CD4-positive, alpha-beta T cell (primary cell): Measurements from ENCODE around the gene ASZ1. TPM values are rescaled to one million over a fixed set of nuclear protein-coding genes. Genes with fewer than 3 reads are reported as not detected.

ENCODE experiments used
- ATAC-seq: fragments of 200-7000 bp; cut with Tn5 transposase; one replicate; pipeline ENCODE4 v1.10.0; 2022; ENCODE audit warnings: mild to moderate bottlenecking; ENCODE audit not compliant: poor library complexity
- CTCF ChIA-PET: fragments of 350-600 bp; sonication (Branson Sonifier 250); formaldehyde crosslinking; loops from one replicate; lab custom pipeline; 2021; ENCODE audit warnings: antibody characterized with exemption, inconsistent platforms; lab: Charles Lee
- POLR2A ChIA-PET: fragments of 350-600 bp; sonication (Branson Sonifier 250); formaldehyde crosslinking; loops from one replicate; lab custom pipeline; 2021; ENCODE audit warnings: antibody characterized with exemption, inconsistent platforms; lab: Charles Lee
- DNase-seq, 14 experiments: peaks; one replicate each; pipeline ENCODE4 v3.0.0-alpha.2; 2013 to 2020; ENCODE audit warnings: mixed read lengths in 2 of 14
- H3K27ac ChIP-seq, 2 donors: one replicate each; pipeline versions ENCODE4 v1.5.1 to v1.7.0; 2013; ENCODE audit warnings: low read length in 2 of 2, low read depth in 1 of 2, mild to moderate bottlenecking in 1 of 2
- H3K27me3 ChIP-seq, 2 experiments: 1 replicate in 1 of 2; 2 replicates in 1 of 2; pipeline versions ENCODE4 v1.6.1 to v1.7.0; 2013; ENCODE audit warnings: low read length in 2 of 2, control low read depth in 1 of 2, mild to moderate bottlenecking in 1 of 2, moderate library complexity in 1 of 2; ENCODE audit not compliant: insufficient read depth in 2 of 2, control insufficient read depth in 1 of 2
- H3K36me3 ChIP-seq: one replicate; pipeline ENCODE4 v1.6.1; 2013; ENCODE audit warnings: low read length, control low read depth; ENCODE audit not compliant: insufficient read depth
- H3K4me1 ChIP-seq: one replicate; pipeline ENCODE4 v1.6.1; 2013; ENCODE audit warnings: low read length, control low read depth; ENCODE audit not compliant: insufficient read depth
- H3K4me3 ChIP-seq: one replicate; pipeline ENCODE4 v1.5.1; 2013; ENCODE audit warnings: mild to moderate bottlenecking, low read length, moderate library complexity
- H3K9me3 ChIP-seq, 2 experiments: 1 replicate in 1 of 2; 2 replicates in 1 of 2; pipeline versions ENCODE4 v1.6.1 to v1.7.0; 2013; ENCODE audit warnings: low read length in 2 of 2, mild to moderate bottlenecking in 2 of 2, control low read depth in 1 of 2, moderate library complexity in 1 of 2; ENCODE audit not compliant: control insufficient read depth in 1 of 2, insufficient read depth in 1 of 2
- H3K27ac Mint-ChIP-seq: one replicate; pipeline ENCODE4 v1.8.0; 2020; ENCODE audit warnings: mixed read lengths
- H3K27me3 Mint-ChIP-seq: one replicate; pipeline ENCODE4 v1.8.0; 2021; ENCODE audit warnings: mixed read lengths
- H3K36me3 Mint-ChIP-seq: one replicate; pipeline ENCODE4 v1.8.0; 2021; ENCODE audit warnings: low read depth, mixed read lengths
- H3K4me1 Mint-ChIP-seq: one replicate; pipeline ENCODE4 v1.8.0; 2021; ENCODE audit warnings: low read depth, mixed read lengths
- H3K4me3 Mint-ChIP-seq: one replicate; pipeline ENCODE4 v1.8.0; 2020; ENCODE audit warnings: mild to moderate bottlenecking, mixed read lengths
- H3K9me3 Mint-ChIP-seq: one replicate; pipeline ENCODE4 v1.8.0; 2020; ENCODE audit warnings: mixed read lengths
- intact Hi-C, 2 experiments: fragments of 100-400 bp; cut with DNase I in 1 of 2; cut with micrococcal nuclease in 1 of 2; formaldehyde crosslinking; loops; one replicate each; pipeline versions ENCODE4 v1.15.1 to v1.9.0; 2023 to 2025; cut with DNase I, micrococcal nuclease
- total RNA-seq, 174 experiments: library from RNA in 2 of 174; stranded (reverse) in 2 of 174; gene quantifications; one replicate each; pipeline ENCODE4 v1.2.3 and lab custom pipeline; 2021 to 2026
- TF ChIP-seq, protein P1 (sequence below): fragments of 200-600 bp; IDR thresholded peaks from one replicate; pipeline ENCODE4 v1.8.0; 2022; ENCODE audit warnings: antibody characterized with exemption, mild to moderate bottlenecking

Gene ASZ1
- total RNA-seq, 2 experiments from 2014 or later = not detected

- Histone ChIP-seq H3K9me3 (no peaks in the 10 kb centered on the region), H3K4me3 (no peak overlapping the region), H3K27ac (no peak overlapping the region), H3K36me3 (no peaks in the 10 kb centered on the region), H3K27me3 (no peaks in the 10 kb centered on the region), H3K4me1 (no peaks in the 10 kb centered on the region)
- H3K9me3 Mint-ChIP-seq = peaks cover 4% of the 10 kb centered on the region
- intact Hi-C loops = no loop called here
- no peak for DNase-seq
- no peak overlapping the region for H3K4me3 Mint-ChIP-seq
- no peaks in the 10 kb centered on the region for H3K36me3 Mint-ChIP-seq
- ChIA-PET POLR2A (no interaction called here), CTCF (no interaction called here)
- ATAC-seq = no peak
- H3K27ac Mint-ChIP-seq = no peak overlapping the region
- no peaks in the 10 kb centered on the region for H3K4me1 Mint-ChIP-seq
- no peaks in the 10 kb centered on the region for H3K27me3 Mint-ChIP-seq
- TF ChIP-seq, protein P1, sequence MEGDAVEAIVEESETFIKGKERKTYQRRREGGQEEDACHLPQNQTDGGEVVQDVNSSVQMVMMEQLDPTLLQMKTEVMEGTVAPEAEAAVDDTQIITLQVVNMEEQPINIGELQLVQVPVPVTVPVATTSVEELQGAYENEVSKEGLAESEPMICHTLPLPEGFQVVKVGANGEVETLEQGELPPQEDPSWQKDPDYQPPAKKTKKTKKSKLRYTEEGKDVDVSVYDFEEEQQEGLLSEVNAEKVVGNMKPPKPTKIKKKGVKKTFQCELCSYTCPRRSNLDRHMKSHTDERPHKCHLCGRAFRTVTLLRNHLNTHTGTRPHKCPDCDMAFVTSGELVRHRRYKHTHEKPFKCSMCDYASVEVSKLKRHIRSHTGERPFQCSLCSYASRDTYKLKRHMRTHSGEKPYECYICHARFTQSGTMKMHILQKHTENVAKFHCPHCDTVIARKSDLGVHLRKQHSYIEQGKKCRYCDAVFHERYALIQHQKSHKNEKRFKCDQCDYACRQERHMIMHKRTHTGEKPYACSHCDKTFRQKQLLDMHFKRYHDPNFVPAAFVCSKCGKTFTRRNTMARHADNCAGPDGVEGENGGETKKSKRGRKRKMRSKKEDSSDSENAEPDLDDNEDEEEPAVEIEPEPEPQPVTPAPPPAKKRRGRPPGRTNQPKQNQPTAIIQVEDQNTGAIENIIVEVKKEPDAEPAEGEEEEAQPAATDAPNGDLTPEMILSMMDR = no peak
These were observed 14.9 kb downstream of the ASZ1 start for GRCh38 chr7:117412390-117412789.

GRCh38 chr7:117411539-117411938 lies 15.8 kb downstream of the ASZ1 start:
- no peaks in the 10 kb centered on the region for H3K4me1 Mint-ChIP-seq
- H3K36me3 Mint-ChIP-seq = no peaks in the 10 kb centered on the region
- H3K36me3 ChIP-seq = no peaks in the 10 kb centered on the region
- ATAC-seq = no peak
- H3K9me3 Mint-ChIP-seq = peaks cover 4% of the 10 kb centered on the region
- H3K4me3 Mint-ChIP-seq = no peak overlapping the region
- POLR2A ChIA-PET = no interaction called here
- no peak overlapping the region for H3K4me3 ChIP-seq
- no peak overlapping the region for H3K27ac ChIP-seq
- no peaks in the 10 kb centered on the region for H3K27me3 ChIP-seq
- CTCF ChIA-PET = no interaction called here
- intact Hi-C loops = no loop called here
- no peak overlapping the region for H3K27ac Mint-ChIP-seq
- H3K9me3 ChIP-seq = no peaks in the 10 kb centered on the region
- H3K27me3 Mint-ChIP-seq = no peaks in the 10 kb centered on the region
- no peaks in the 10 kb centered on the region for H3K4me1 ChIP-seq
- TF ChIP-seq, protein P1 = no peak
- DNase-seq = no peak

GRCh38 chr7:117408831-117409230 lies 18.5 kb downstream of the ASZ1 start:
- H3K27me3 ChIP-seq = no peaks in the 10 kb centered on the region
- no peak overlapping the region for H3K27ac Mint-ChIP-seq
- ChIA-PET POLR2A (no interaction called here), CTCF (no interaction called here)
- no peak overlapping the region for H3K27ac ChIP-seq
- H3K4me3 ChIP-seq = no peak overlapping the region
- no peaks in the 10 kb centered on the region for H3K9me3 ChIP-seq
- H3K4me3 Mint-ChIP-seq = no peak overlapping the region
- no peaks in the 10 kb centered on the region for H3K4me1 Mint-ChIP-seq
- no peaks in the 10 kb centered on the region for H3K27me3 Mint-ChIP-seq
- H3K36me3 Mint-ChIP-seq = no peaks in the 10 kb centered on the region
- no peaks in the 10 kb centered on the region for H3K36me3 ChIP-seq
- ATAC-seq (no peak), DNase-seq (no peak)
- TF ChIP-seq, protein P1 = no peak
- no peaks in the 10 kb centered on the region for H3K4me1 ChIP-seq
- intact Hi-C loops = no loop called here
- H3K9me3 Mint-ChIP-seq = peaks cover 1% of the 10 kb centered on the region
